OCI-LY7 (cell line): Measurements from ENCODE around the gene WNT3A.

Source experiments
- EZH2phosphoT487 ChIP-seq: fragments of 200-600 bp; sonication (generic); IDR thresholded peaks from 2 replicates; pipeline ENCODE4 v1.6.1; 2018; ENCODE audit warnings: low read depth, borderline replicate concordance, mild to moderate bottlenecking, mixed run types, antibody characterized with exemption, low read length, moderate library complexity, mixed read lengths
- TF ChIP-seq, protein P1 (sequence below): fragments of 200-600 bp; sonication (generic); conservative IDR thresholded peaks from 2 replicates; pipeline ENCODE4 v1.5.1; 2014; ENCODE audit warnings: mild to moderate bottlenecking, antibody characterized with exemption, low read length, moderate library complexity, mixed read lengths

DNA sequence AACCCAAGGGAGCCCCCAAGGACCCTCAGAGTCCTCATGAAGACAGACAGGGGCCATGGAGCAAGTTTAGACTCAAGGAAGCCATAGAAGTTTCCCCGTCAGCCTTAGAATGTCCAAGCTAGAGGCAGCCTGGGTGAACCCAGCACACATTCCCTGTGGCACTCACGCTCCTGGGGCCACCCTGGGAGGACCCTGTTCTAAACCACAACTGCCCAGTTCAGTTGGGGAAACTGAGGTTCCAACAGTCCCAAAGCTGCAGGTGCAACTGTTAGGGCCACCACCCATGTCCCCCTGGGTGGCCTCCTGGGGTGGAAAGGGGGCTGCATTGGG lies 9.3 kb downstream of the WNT3A start:
- TF ChIP-seq, protein P1, sequence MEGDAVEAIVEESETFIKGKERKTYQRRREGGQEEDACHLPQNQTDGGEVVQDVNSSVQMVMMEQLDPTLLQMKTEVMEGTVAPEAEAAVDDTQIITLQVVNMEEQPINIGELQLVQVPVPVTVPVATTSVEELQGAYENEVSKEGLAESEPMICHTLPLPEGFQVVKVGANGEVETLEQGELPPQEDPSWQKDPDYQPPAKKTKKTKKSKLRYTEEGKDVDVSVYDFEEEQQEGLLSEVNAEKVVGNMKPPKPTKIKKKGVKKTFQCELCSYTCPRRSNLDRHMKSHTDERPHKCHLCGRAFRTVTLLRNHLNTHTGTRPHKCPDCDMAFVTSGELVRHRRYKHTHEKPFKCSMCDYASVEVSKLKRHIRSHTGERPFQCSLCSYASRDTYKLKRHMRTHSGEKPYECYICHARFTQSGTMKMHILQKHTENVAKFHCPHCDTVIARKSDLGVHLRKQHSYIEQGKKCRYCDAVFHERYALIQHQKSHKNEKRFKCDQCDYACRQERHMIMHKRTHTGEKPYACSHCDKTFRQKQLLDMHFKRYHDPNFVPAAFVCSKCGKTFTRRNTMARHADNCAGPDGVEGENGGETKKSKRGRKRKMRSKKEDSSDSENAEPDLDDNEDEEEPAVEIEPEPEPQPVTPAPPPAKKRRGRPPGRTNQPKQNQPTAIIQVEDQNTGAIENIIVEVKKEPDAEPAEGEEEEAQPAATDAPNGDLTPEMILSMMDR: no peak
- TF ChIP-seq EZH2phosphoT487: no peak
